ENCODE results near the gene ADAMTSL3.

GRCh38 chr15:83833569-83833968, 179.6 kb downstream of the ADAMTSL3 start:
- TF ChIP-seq CTCF (IDR thresholded peaks at IDR 0.05) (no peak), EP300 (IDR thresholded peaks at IDR 0.05) (no peak), POLR2A (IDR thresholded peaks at IDR 0.05) (no peak), POLR2AphosphoS5 (IDR thresholded peaks at IDR 0.05) (no peak)

All from suprapubic skin (tissue), 4 donors.